ENCODE data around the gene GPR132. TPM values are rescaled to one million over a fixed set of nuclear protein-coding genes. Genes with fewer than 3 reads are reported as not detected.

GPR132 gene
- polyA plus RNA-seq, 2 of the 4 experiments (the other 2 are of a cell fraction): 0.18 to 0.19 TPM

DNA sequence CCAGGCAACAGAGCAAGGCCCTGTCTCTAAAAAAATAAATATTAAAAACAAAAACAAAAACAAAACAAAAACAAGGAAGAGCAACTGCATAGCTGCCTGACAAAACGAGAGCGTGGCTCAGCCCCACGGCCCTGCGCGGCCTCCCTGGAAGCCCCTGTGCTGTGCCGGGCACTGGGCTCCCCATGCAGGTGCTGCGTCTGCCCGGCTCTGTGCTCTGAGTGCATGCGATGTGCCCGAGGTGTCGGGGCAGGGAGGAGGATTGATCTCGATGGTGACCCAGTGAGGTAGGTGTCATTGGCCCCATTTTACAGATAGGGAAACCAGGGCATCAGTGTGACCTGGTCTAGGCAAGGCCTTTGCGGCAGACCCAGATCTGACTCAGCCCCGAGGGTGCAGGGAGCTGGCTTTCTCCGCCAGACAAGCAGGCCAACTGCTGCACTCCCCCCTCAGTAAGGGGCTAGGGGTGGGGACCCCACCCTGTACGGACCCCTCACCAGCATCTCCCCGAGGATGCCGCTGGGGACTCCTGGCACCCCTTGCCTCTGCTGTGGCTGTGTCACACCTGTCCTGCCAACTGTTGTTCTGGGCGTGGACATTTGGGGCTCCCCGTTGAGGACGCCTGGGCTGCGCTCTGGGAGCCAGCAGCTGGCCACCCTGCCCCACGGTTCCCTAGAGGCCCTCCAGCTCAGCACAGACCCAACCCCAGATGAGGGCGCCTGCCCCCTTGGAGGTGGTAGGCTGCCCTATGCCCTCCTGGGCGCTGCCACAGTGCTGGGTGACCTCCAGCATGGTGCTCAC lies 15.3 kb downstream of the GPR132 start (continued):
- TF ChIP-seq, protein P1, sequence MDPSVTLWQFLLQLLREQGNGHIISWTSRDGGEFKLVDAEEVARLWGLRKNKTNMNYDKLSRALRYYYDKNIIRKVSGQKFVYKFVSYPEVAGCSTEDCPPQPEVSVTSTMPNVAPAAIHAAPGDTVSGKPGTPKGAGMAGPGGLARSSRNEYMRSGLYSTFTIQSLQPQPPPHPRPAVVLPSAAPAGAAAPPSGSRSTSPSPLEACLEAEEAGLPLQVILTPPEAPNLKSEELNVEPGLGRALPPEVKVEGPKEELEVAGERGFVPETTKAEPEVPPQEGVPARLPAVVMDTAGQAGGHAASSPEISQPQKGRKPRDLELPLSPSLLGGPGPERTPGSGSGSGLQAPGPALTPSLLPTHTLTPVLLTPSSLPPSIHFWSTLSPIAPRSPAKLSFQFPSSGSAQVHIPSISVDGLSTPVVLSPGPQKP (IDR thresholded peaks at IDR 0.05; ENCODE audit: low read depth, low read length): no peak
- TF ChIP-seq TP53 (CRISPR knock-in tag; IDR thresholded peaks at IDR 0.05): no peak
- no peak for TF ChIP-seq MYC (IDR thresholded peaks at IDR 0.05; ENCODE audit: borderline replicate concordance, low read length)
- no peak for TF ChIP-seq RFX5 (IDR thresholded peaks at IDR 0.05)

DNA sequence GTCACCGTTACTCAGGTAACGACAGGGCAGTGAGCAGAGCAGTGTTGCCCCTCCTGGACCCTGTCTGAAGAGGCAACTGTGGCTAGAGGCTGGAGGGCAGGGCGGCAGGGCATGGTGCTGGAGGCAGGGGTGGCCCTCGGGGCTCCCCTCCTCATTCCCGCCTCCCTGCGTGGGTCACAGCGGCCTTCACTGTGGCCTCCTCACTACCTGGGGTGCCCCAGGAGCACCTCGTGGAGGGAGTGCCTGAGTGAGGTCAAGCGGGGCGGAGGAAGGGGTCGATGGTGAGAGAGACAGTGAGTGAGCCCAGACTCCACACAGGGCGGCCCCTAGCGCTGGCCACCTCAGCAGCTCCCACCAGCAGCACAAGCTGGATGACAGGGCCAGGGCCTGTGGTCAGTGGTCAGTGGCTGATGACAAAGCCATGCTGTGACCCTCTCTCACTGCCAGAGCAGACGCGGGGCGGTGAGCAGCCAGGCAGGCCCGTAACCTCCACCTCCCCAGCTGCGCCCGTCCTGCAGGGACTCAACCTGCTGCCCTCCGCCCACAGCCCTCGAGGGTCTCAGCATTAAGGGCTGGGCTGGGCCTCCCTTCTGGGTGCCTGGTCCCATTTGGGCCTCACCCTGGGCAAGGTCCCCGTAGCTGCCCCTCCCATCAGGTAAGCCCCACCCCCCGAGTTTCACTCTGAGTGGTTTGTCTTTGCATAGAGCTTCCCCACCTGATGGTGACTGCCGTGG lies 17.8 kb downstream of the GPR132 start:
- ChIA-PET CTCF (interaction anchor here (0.9 to 9.1 kb wide), 11 partner anchors 13 to 279 kb away, joined by 3 to 509 read pairs (median 35); partner anchors contain the start of gene CDCA4), POLR2A (no interaction called here)
- Histone ChIP-seq H3K4me1 (0 out of 3 replicates have a peak, but pooled peaks cover 3% of the 10 kb centered on the region), H3K4me2 (no peak overlapping the region), H3K4me3 (no peak overlapping the region), H3K9me3 (no peaks in the 10 kb centered on the region), H3K27ac (no peak overlapping the region)
- no peak for FAIRE-seq
- no peak for TF ChIP-seq EP300 (IDR thresholded peaks at IDR 0.05)
- TF ChIP-seq BHLHE40 (IDR thresholded peaks at IDR 0.05; ENCODE audit: low read depth, low read length): no peak
- no peak for TF ChIP-seq HOXB13 (CRISPR knock-in tag; IDR thresholded peaks at IDR 0.05; ENCODE audit: low read depth)
- no peak for TF ChIP-seq HDAC2 (IDR thresholded peaks at IDR 0.05)
- TF ChIP-seq ZSCAN20 (CRISPR knock-in tag; IDR thresholded peaks at IDR 0.05): no peak
- no peak for TF ChIP-seq ESRRA (IDR thresholded peaks at IDR 0.05; ENCODE audit: borderline replicate concordance, low read length)
- no peak for TF ChIP-seq JUNB (IDR thresholded peaks at IDR 0.05)
- TF ChIP-seq CBX2 (IDR thresholded peaks at IDR 0.05; ENCODE audit: borderline replicate concordance, low read depth): no peak
- TF ChIP-seq, protein P2, sequence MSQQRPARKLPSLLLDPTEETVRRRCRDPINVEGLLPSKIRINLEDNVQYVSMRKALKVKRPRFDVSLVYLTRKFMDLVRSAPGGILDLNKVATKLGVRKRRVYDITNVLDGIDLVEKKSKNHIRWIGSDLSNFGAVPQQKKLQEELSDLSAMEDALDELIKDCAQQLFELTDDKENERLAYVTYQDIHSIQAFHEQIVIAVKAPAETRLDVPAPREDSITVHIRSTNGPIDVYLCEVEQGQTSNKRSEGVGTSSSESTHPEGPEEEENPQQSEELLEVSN (IDR thresholded peaks at IDR 0.05; ENCODE audit: borderline replicate concordance, low read depth): no peak
- no peak for TF ChIP-seq POLR2AphosphoS2 (conservative IDR thresholded peaks at IDR 0.05; ENCODE audit: low read length)
- TF ChIP-seq, protein P1 (IDR thresholded peaks at IDR 0.05; ENCODE audit: low read depth, low read length): no peak
- TF ChIP-seq NPAS2 (CRISPR knock-in tag; IDR thresholded peaks at IDR 0.05; ENCODE audit: borderline replicate concordance): no peak
- TF ChIP-seq MAZ (IDR thresholded peaks at IDR 0.05; ENCODE audit: borderline replicate concordance, low read depth, low read length): no peak
- TF ChIP-seq PHF8 (IDR thresholded peaks at IDR 0.05; ENCODE audit: borderline replicate concordance, low read depth): no peak
- no peak for TF ChIP-seq JUN (IDR thresholded peaks at IDR 0.05)
- 82% methylated on average over 19 of the region's 24 CpGs for WGBS (ENCODE audit: missing lambda C conversion rate)
- no peak for ATAC-seq
- no peak for DNase-seq (ENCODE audit: low read depth in 1 of 2, low spot score in 1 of 2)

DNA sequence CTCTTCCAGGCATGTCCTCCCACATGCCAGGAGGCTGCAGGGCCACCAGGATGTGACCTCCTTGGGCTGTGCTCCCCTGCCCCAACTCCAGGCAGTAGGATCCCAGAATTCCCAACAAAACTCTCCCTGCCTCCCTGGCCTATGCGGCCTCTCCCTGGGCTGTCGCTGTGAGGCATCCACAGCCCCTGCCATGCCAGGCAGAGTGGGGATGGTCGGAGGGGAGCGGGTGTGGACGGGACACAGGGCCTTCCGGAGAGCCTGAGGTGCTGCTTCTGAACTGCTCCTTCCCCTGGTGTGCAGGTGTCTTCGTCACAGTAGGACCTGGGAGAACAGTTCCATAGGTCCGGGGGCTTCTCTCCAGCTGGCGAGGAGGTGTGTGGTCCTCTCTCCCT lies 18.3 kb downstream of the GPR132 start:
- FAIRE-seq (no peak), ATAC-seq (no peak), DNase-seq (ENCODE audit: low read depth in 1 of 2, low spot score in 1 of 2) (no peak)
- TF ChIP-seq KDM1A (IDR thresholded peaks at IDR 0.05; ENCODE audit: low read depth) (no peak), CHD4 (IDR thresholded peaks at IDR 0.05; ENCODE audit: borderline replicate concordance) (no peak), JUNB (IDR thresholded peaks at IDR 0.05) (no peak), CBX8 (IDR thresholded peaks at IDR 0.05) (no peak), RNF2 (IDR thresholded peaks at IDR 0.05; ENCODE audit: borderline replicate concordance, low read depth) (no peak), EHMT2 (IDR thresholded peaks at IDR 0.05; ENCODE audit: low read depth) (no peak), TFCP2L1 (CRISPR knock-in tag; IDR thresholded peaks at IDR 0.05) (no peak), GATA3 (IDR thresholded peaks at IDR 0.05; ENCODE audit: borderline replicate concordance) (no peak), HDAC2 (IDR thresholded peaks at IDR 0.05) (no peak), MAZ (IDR thresholded peaks at IDR 0.05; ENCODE audit: borderline replicate concordance, low read depth, low read length) (no peak), MAFK (IDR thresholded peaks at IDR 0.05; ENCODE audit: partially characterized antibody) (no peak)
- TF ChIP-seq, protein P3, sequence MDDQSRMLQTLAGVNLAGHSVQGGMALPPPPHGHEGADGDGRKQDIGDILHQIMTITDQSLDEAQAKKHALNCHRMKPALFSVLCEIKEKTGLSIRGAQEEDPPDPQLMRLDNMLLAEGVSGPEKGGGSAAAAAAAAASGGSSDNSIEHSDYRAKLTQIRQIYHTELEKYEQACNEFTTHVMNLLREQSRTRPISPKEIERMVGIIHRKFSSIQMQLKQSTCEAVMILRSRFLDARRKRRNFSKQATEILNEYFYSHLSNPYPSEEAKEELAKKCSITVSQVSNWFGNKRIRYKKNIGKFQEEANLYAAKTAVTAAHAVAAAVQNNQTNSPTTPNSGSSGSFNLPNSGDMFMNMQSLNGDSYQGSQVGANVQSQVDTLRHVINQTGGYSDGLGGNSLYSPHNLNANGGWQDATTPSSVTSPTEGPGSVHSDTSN (IDR thresholded peaks at IDR 0.05): no peak
- TF ChIP-seq, protein P4, sequence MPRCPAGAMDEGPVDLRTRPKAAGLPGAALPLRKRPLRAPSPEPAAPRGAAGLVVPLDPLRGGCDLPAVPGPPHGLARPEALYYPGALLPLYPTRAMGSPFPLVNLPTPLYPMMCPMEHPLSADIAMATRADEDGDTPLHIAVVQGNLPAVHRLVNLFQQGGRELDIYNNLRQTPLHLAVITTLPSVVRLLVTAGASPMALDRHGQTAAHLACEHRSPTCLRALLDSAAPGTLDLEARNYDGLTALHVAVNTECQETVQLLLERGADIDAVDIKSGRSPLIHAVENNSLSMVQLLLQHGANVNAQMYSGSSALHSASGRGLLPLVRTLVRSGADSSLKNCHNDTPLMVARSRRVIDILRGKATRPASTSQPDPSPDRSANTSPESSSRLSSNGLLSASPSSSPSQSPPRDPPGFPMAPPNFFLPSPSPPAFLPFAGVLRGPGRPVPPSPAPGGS (IDR thresholded peaks at IDR 0.05): no peak
- H3K9me3 ChIP-seq: no peaks in the 10 kb centered on the region
- no peak overlapping the region for H3K27ac ChIP-seq
- no peak overlapping the region for H3K4me3 ChIP-seq
- WGBS (ENCODE audit: missing lambda C conversion rate): 94% methylated on average over 9 of the region's 9 CpGs
- POLR2A ChIA-PET: interaction anchor here (1.5 kb wide), 1 partner anchor 71 kb away, joined by 4 read pairs; no protein-coding TSS in a partner anchor
- CTCF ChIA-PET: interaction anchor here (0.6 to 9.1 kb wide), 28 partner anchors 7 to 278 kb away, joined by 3 to 509 read pairs (median 14); partner anchors contain the start of genes AHNAK2, CDCA4, CLBA1 and GPR132
- H3K4me2 ChIP-seq: no peak overlapping the region
- 0 out of 3 replicates have a peak, but pooled peaks cover 3% of the 10 kb centered on the region for H3K4me1 ChIP-seq

All from A549 (cell line).